Activated CD8-positive, alpha-beta T cell treated with anti-CD3 and anti-CD28 coated beads for 36 hours (primary cell): ENCODE data around the gene MYBPH. TPM values are rescaled to one million over a fixed set of nuclear protein-coding genes. Genes with fewer than 3 reads are reported as not detected.

Experiments used
- ATAC-seq: fragments of 200-7000 bp; cut with Tn5 transposase; one replicate; pipeline ENCODE4 v1.10.0; 2021; ENCODE audit warnings: mild to moderate bottlenecking, moderate library complexity
- CTCF ChIA-PET: fragments of 350-600 bp; sonication (Branson Sonifier 250); formaldehyde crosslinking; loops from one replicate; lab custom pipeline; 2021; ENCODE audit warnings: antibody characterized with exemption; lab: Charles Lee
- POLR2A ChIA-PET: fragments of 350-600 bp; sonication (Branson Sonifier 250); formaldehyde crosslinking; loops from one replicate; lab custom pipeline; 2021; ENCODE audit warnings: antibody characterized with exemption; lab: Charles Lee
- DNase-seq: peaks from one replicate; pipeline ENCODE4 v3.0.0-alpha.2; 2020
- H3K27ac Mint-ChIP-seq: one replicate; pipeline ENCODE4 v1.8.0; 2021; ENCODE audit warnings: mild to moderate bottlenecking, mixed read lengths
- H3K27me3 Mint-ChIP-seq: one replicate; pipeline ENCODE4 v1.8.0; 2021; ENCODE audit warnings: mixed read lengths
- H3K36me3 Mint-ChIP-seq: one replicate; pipeline ENCODE4 v1.8.0; 2021; ENCODE audit warnings: low read depth, mixed read lengths
- H3K4me1 Mint-ChIP-seq: one replicate; pipeline ENCODE4 v1.8.0; 2021; ENCODE audit warnings: low read depth, mixed read lengths
- H3K4me3 Mint-ChIP-seq: one replicate; pipeline ENCODE4 v1.8.0; 2021; ENCODE audit warnings: mild to moderate bottlenecking, moderate library complexity, mixed read lengths
- H3K9me3 Mint-ChIP-seq: one replicate; pipeline ENCODE4 v1.8.0; 2021; ENCODE audit warnings: mixed read lengths
- CTCF ChIP-seq: fragments of 200-600 bp; IDR thresholded peaks from one replicate; pipeline ENCODE4 v1.8.0; 2022; ENCODE audit warnings: antibody characterized with exemption, mild to moderate bottlenecking
- intact Hi-C: fragments of 100-400 bp; cut with micrococcal nuclease; formaldehyde crosslinking; loops from one replicate; pipeline ENCODE4 v1.10.0; 2022
- total RNA-seq, 2 experiments: library from RNA; stranded (reverse); gene quantifications; one replicate each; pipeline ENCODE4 v1.2.3, GENCODE V29; 2021

The MYBPH gene
- total RNA-seq, 2 experiments from 2014 or later, result not detected

DNA sequence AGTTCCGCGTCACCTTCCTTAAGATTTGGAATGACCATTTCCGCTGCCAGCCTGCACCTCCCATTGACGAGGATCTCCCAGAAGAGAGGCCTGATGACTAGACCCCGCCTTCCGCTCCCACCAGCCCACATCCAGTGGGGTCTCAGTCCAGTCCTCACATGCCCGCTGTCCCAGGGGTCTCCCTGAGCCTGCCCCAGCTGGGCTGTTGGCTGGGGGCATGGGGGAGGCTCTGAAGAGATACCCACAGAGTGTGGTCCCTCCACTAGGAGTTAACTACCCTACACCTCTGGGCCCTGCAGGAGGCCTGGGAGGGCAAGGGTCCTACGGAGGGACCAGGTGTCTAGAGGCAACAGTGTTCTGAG is 9.8 kb downstream of the MYBPH start:
- DNase-seq (no peak), ATAC-seq (no peak)
- no peak overlapping the region for H3K27ac Mint-ChIP-seq
- no peaks in the 10 kb centered on the region for H3K36me3 Mint-ChIP-seq
- no peaks in the 10 kb centered on the region for H3K4me1 Mint-ChIP-seq
- H3K9me3 Mint-ChIP-seq, result no peaks in the 10 kb centered on the region
- H3K27me3 Mint-ChIP-seq, result peaks cover 11% of the 10 kb centered on the region
- ChIA-PET POLR2A (interaction anchor here (0.5 kb wide), 1 partner anchor 16 kb away, joined by 5 read pairs; no protein-coding TSS in a partner anchor), CTCF (interaction anchor here (1.1 to 2.9 kb wide), 4 partner anchors 49 to 126 kb away, joined by 3 to 16 read pairs (median 4); no protein-coding TSS in a partner anchor)
- no peak for TF ChIP-seq CTCF
- H3K4me3 Mint-ChIP-seq, result no peak overlapping the region
- intact Hi-C loops, result no loop called here

GRCh38 chr1:203165101-203165799 is 10.4 kb downstream of the MYBPH start:
- no peak for ATAC-seq
- intact Hi-C loops, result no loop called here
- Mint-ChIP-seq H3K4me3 (no peak overlapping the region), H3K27ac (no peak overlapping the region), H3K4me1 (no peaks in the 10 kb centered on the region), H3K36me3 (no peaks in the 10 kb centered on the region), H3K9me3 (no peaks in the 10 kb centered on the region), H3K27me3 (peaks cover 11% of the 10 kb centered on the region)
- CTCF ChIA-PET, result interaction anchor here (2.9 kb wide), 1 partner anchor 50 kb away, joined by 16 read pairs; no protein-coding TSS in a partner anchor
- POLR2A ChIA-PET, result interaction anchor here (0.5 kb wide), 1 partner anchor 16 kb away, joined by 5 read pairs; no protein-coding TSS in a partner anchor
- DNase-seq, result no peak
- TF ChIP-seq CTCF, result no peak

DNA sequence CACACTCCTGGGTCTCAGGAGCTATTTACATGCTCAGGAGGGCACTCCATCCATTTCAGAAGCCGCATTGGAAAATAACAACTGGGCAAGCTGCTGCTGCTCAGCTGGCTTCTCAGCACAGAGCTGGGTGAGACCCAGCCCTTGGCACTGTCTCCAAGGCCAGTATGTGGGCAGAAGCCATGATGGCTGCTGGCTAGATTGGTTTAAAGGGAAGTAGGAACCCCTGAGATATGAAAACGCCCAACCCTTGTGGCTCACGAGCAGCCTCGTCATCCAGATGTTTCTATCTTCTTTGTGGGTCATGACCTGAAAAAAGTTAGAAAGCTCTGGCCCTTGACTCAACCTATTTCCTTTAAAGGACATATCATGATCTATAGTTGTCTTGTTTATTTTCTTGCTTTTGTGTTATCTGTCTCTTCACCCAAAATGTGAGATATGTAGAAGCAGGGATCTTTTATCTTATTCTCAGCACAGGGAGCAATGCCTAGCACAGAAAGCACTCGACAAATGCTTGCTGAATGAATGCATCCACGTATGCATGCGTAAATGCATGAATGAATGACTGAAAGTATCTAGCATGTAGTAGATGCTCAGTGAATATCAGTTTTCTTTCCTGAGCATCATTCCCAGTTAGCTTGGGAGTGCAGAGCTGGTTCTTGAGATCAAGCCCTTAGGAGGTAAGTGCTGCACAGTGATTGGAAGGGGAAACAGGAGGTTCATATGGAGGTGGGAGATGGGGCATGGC is 11.6 kb downstream of the MYBPH start:
- ChIA-PET CTCF (interaction anchor here (1.0 kb wide), 1 partner anchor 53 kb away, joined by 3 read pairs; no protein-coding TSS in a partner anchor), POLR2A (no interaction called here)
- TF ChIP-seq CTCF, result no peak
- Mint-ChIP-seq H3K4me1 (no peaks in the 10 kb centered on the region), H3K9me3 (no peaks in the 10 kb centered on the region), H3K27me3 (peaks cover 13% of the 10 kb centered on the region), H3K36me3 (no peaks in the 10 kb centered on the region), H3K4me3 (no peak overlapping the region), H3K27ac (no peak overlapping the region)
- ATAC-seq, result no peak
- intact Hi-C loops, result no loop called here
- no peak for DNase-seq

- no peaks in the 10 kb centered on the region for H3K4me1 Mint-ChIP-seq
- peaks cover 13% of the 10 kb centered on the region for H3K27me3 Mint-ChIP-seq
- H3K27ac Mint-ChIP-seq, result no peak overlapping the region
- H3K9me3 Mint-ChIP-seq, result no peaks in the 10 kb centered on the region
- DNase-seq, result no peak
- intact Hi-C loops, result no loop called here
- no peak overlapping the region for H3K4me3 Mint-ChIP-seq
- ChIA-PET CTCF (interaction anchor here (1.1 to 2.5 kb wide), 3 partner anchors 10 to 44 kb away, joined by 3 to 18 read pairs (median 4); no protein-coding TSS in a partner anchor), POLR2A (no interaction called here)
- no peak for ATAC-seq
- no peaks in the 10 kb centered on the region for H3K36me3 Mint-ChIP-seq
- TF ChIP-seq CTCF, result no peak
These were observed 13.2 kb downstream of the MYBPH start for GRCh38 chr1:203162403-203162802.

DNA sequence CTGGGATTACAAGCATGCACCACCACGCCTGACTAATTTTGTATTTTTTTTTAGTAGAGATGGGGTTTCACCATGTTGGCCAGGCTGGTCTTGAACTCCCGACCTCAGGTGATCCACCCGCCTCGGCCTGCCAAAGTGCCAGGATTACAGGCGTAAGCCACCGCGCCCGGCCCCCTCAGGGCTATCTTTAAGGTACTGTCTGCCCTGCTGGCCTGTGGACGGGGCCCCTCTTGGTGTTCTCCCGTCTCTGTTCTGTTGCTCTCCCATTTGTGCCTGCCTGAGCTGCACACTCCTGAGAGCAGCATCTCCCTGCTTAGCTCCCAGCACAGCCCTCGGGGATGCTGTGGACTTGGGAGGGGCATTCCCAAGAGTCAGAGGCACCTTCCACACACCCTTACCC is 13.9 kb downstream of the MYBPH start:
- ATAC-seq, result no peak
- Mint-ChIP-seq H3K4me3 (no peak overlapping the region), H3K27ac (no peak overlapping the region), H3K27me3 (peaks cover 14% of the 10 kb centered on the region), H3K4me1 (no peaks in the 10 kb centered on the region), H3K36me3 (no peaks in the 10 kb centered on the region), H3K9me3 (no peaks in the 10 kb centered on the region)
- intact Hi-C loops, result no loop called here
- ChIA-PET CTCF (interaction anchor here (1.1 to 2.5 kb wide), 3 partner anchors 11 to 44 kb away, joined by 3 to 18 read pairs (median 4); no protein-coding TSS in a partner anchor), POLR2A (no interaction called here)
- TF ChIP-seq CTCF, result no peak
- no peak for DNase-seq
